Stomach (tissue), 9 donors: ENCODE results near the gene FOXO3. TPM values are rescaled to one million over a fixed set of nuclear protein-coding genes. Genes with fewer than 3 reads are reported as not detected.

Source experiments
- DNase-seq, 2 donors: peaks; one replicate each; pipeline versions ENCODE4 v3.0.0 to v3.0.0-alpha.2; 2013 to 2019
- H3K27ac ChIP-seq, 5 donors: fragments of 200-600 bp in 4 of 5; sonication (generic) in 4 of 5; one replicate each; pipeline ENCODE4 v1.5.1; 2013 to 2019; ENCODE audit warnings: mild to moderate bottlenecking in 1 of 5, moderate library complexity in 1 of 5
- H3K27me3 ChIP-seq, 3 donors: fragments of 200-600 bp; sonication (generic); one replicate each; pipeline ENCODE4 v1.5.1; 2017 to 2019; ENCODE audit warnings: mixed run types in 1 of 3
- H3K36me3 ChIP-seq, 4 donors: fragments of 200-600 bp; sonication (generic); 1 replicate in 3 of 4; 2 replicates in 1 of 4; pipeline ENCODE4 v1.5.1; 2016 to 2019
- H3K4me1 ChIP-seq, 4 donors: fragments of 200-600 bp; sonication (generic); one replicate each; pipeline ENCODE4 v1.5.1; 2016 to 2019
- H3K4me3 ChIP-seq, 4 donors: fragments of 200-600 bp; sonication (generic) in 3 of 4; one replicate each; pipeline ENCODE4 v1.5.1; 2016 to 2019; ENCODE audit warnings: mild to moderate bottlenecking in 1 of 4
- H3K9me3 ChIP-seq, 4 donors: fragments of 200-600 bp; sonication (generic); one replicate each; pipeline ENCODE4 v1.5.1; 2016 to 2019
- CTCF ChIP-seq, 7 experiments: fragments of 450-650 bp in 4 of 7; fragments of 200-600 bp in 3 of 7; sonication (generic) in 3 of 7; IDR thresholded peaks; one replicate each; pipeline ENCODE4 v1.5.1; 2016 to 2019; ENCODE audit warnings: antibody characterized with exemption in 7 of 7, control low read depth in 2 of 7, mild to moderate bottlenecking in 1 of 7
- EP300 ChIP-seq: sonication (generic); formaldehyde crosslinking; IDR thresholded peaks from one replicate; pipeline ENCODE4 v1.6.1; 2017; ENCODE audit warnings: antibody characterized with exemption
- POLR2A ChIP-seq, 4 donors: fragments of 450-650 bp; IDR thresholded peaks; one replicate each; pipeline ENCODE4 v1.6.1; 2016; ENCODE audit warnings: antibody characterized with exemption in 4 of 4, control low read depth in 2 of 4, mild to moderate bottlenecking in 1 of 4, moderate library complexity in 1 of 4
- POLR2AphosphoS5 ChIP-seq, 3 donors: sonication (generic); formaldehyde crosslinking; IDR thresholded peaks; one replicate each; pipeline ENCODE4 v1.6.1; 2016; ENCODE audit warnings: antibody characterized with exemption in 3 of 3
- WGBS, 5 donors: extraction: QIAGEN DNeasy Blood & Tissue Kit in 3 of 5; methylation state at CpG; one replicate each; pipeline versions ENCODE4 v1.1.5 to v1.1.7; 2013 to 2018; 5-methylcytosine and 5-hydroxymethylcytosine counted together
- intact Hi-C: fragments of 100-400 bp; cut with DNase I; formaldehyde crosslinking; loops from one replicate; pipeline ENCODE4 v1.15.1; 2023; ENCODE audit warnings: low total_unique reads
- polyA plus RNA-seq, 3 donors: library from polyadenylated mRNA; stranded (reverse); fragments of 200-250 nt; gene quantifications; one replicate each; pipeline ENCODE4 v1.2.3, GENCODE V29; 2013
- total RNA-seq, 5 donors: library from RNA; depleted of rRNA; stranded (reverse); fragments of >200 nt; gene quantifications; one replicate each; pipeline versions ENCODE4 v1.1.0 to v1.2.3, GENCODE V29; 2014 to 2016
- donor health status: healthy with polysubstance abuse.
- donor health status: Bipolar disorder and iron deficiency.
- donor health status: healthy.

FOXO3 gene
- total and polyA plus RNA-seq, 8 donors, result 13.0 to 89.8 (median 42.1) TPM

- H3K36me3 ChIP-seq, result peaks cover 27 to 56% (median 48%) of the 10 kb centered on the region in 4 donors
- no peaks in the 10 kb centered on the region for H3K9me3 ChIP-seq
- intact Hi-C loops, result no loop called here
- H3K4me1 ChIP-seq, result peaks cover 38 to 89% (median 74%) of the 10 kb centered on the region in 4 donors
- H3K27me3 ChIP-seq, result no peaks in the 10 kb centered on the region
- peak overlapping the region in 2 of 4 donors; percentile 6 to 89 for H3K4me3 ChIP-seq
- no peak for DNase-seq
- H3K27ac ChIP-seq, result peak overlapping the region in 4 of 5 donors; percentile 99 to 100 (median 100)
- no peak for TF ChIP-seq EP300
- no peak for TF ChIP-seq POLR2AphosphoS5 (IDR thresholded peaks at IDR 0.05)
- TF ChIP-seq CTCF (IDR thresholded peaks at IDR 0.05), result no peak
- TF ChIP-seq POLR2A (IDR thresholded peaks at IDR 0.05), result no peak
Measured at GRCh38 chr6:108566406-108566805, 5.7 kb downstream of the FOXO3 start.

GRCh38 chr6:108568101-108568500 is 7.4 kb downstream of the FOXO3 start:
- Histone ChIP-seq H3K27me3 (no peaks in the 10 kb centered on the region), H3K4me1 (peaks cover 38 to 99% (median 74%) of the 10 kb centered on the region in 4 donors), H3K4me3 (peak overlapping the region in 1 of 4 donors; percentile 23), H3K27ac (peak overlapping the region in 3 of 5 donors; percentile 99 to 100 (median 100)), H3K36me3 (peaks cover 34 to 67% (median 64%) of the 10 kb centered on the region in 4 donors), H3K9me3 (no peaks in the 10 kb centered on the region)
- DNase-seq, result no peak
- intact Hi-C loops, result no loop called here
- 76 to 89% (median 85%) methylated on average over 5 of the region's 5 CpGs for WGBS, 5 donors
- TF ChIP-seq EP300, result no peak
- no peak for TF ChIP-seq CTCF (IDR thresholded peaks at IDR 0.05)
- no peak for TF ChIP-seq POLR2AphosphoS5 (IDR thresholded peaks at IDR 0.05)
- no peak for TF ChIP-seq POLR2A (IDR thresholded peaks at IDR 0.05)

- 74 to 90% (median 80%) methylated on average over 3 of the region's 3 CpGs for WGBS, 5 donors
- peak overlapping the region in 1 of 4 donors; percentile 4 for H3K4me3 ChIP-seq
- TF ChIP-seq EP300 (no peak), CTCF (IDR thresholded peaks at IDR 0.05) (no peak), POLR2A (IDR thresholded peaks at IDR 0.05) (no peak), POLR2AphosphoS5 (IDR thresholded peaks at IDR 0.05) (no peak)
- intact Hi-C loops, result no loop called here
- peaks cover 38 to 99% (median 73%) of the 10 kb centered on the region in 4 donors for H3K4me1 ChIP-seq
- H3K27ac ChIP-seq, result peak overlapping the region in 3 of 5 donors; percentile 99 to 100 (median 100)
- H3K27me3 ChIP-seq, result no peaks in the 10 kb centered on the region
- DNase-seq, result no peak
- peaks cover 34 to 73% (median 71%) of the 10 kb centered on the region in 4 donors for H3K36me3 ChIP-seq
- H3K9me3 ChIP-seq, result no peaks in the 10 kb centered on the region
Measured at GRCh38 chr6:108568551-108569305, 8.0 kb downstream of the FOXO3 start.

- Histone ChIP-seq H3K4me1 (peaks cover 33 to 99% (median 73%) of the 10 kb centered on the region in 4 donors), H3K36me3 (peaks cover 34 to 76% (median 73%) of the 10 kb centered on the region in 4 donors), H3K4me3 (no peak overlapping the region), H3K27me3 (no peaks in the 10 kb centered on the region), H3K9me3 (no peaks in the 10 kb centered on the region), H3K27ac (no peak overlapping the region)
- no peak for DNase-seq
- TF ChIP-seq POLR2A (IDR thresholded peaks at IDR 0.05) (no peak), POLR2AphosphoS5 (IDR thresholded peaks at IDR 0.05) (no peak), EP300 (no peak), CTCF (IDR thresholded peaks at IDR 0.05) (no peak)
- 83 to 97% (median 94%) methylated on average over 1 of the region's 1 CpG for WGBS, 5 donors
- intact Hi-C loops, result loop anchor here (10.0 kb wide), 1 partner anchor 104 kb away; no protein-coding TSS in a partner anchor
Measured at GRCh38 chr6:108570517-108570916, 9.8 kb downstream of the FOXO3 start.
